ENCODE measurements around the gene TMEM178A.

GRCh38 chr2:39724828-39725144 lies 59.1 kb downstream of the TMEM178A start:
- TF ChIP-seq CTCF (IDR thresholded peaks at IDR 0.05): no peak
- TF ChIP-seq POLR2A (IDR thresholded peaks at IDR 0.05): no peak
